GM18520 (cell line): ENCODE data around the gene RAVER1.

Experiments used
- ATAC-seq: cut with Tn5 transposase; IDR thresholded peaks from one replicate; pipeline ENCODE4 v1.9.1; 2021; ENCODE audit not compliant: unreplicated experiment

The RAVER1 gene

GRCh38 chr19:10270616-10271394 lies 62.5 kb downstream of the RAVER1 start, which contains the start of gene ICAM1:
ICAM1 (plus strand) TSS chr19:10271120; CDS start chr19:10271160, 40 bp downstream.
- peak; percentile 35 for ATAC-seq

- peak; percentile 40 for ATAC-seq
Observed at GRCh38 chr19:10270180-10270615, 63.1 kb downstream of the RAVER1 start.

- ATAC-seq = peak; percentile 29
Observed at GRCh38 chr19:10269333-10270179, 63.8 kb downstream of the RAVER1 start.

DNA sequence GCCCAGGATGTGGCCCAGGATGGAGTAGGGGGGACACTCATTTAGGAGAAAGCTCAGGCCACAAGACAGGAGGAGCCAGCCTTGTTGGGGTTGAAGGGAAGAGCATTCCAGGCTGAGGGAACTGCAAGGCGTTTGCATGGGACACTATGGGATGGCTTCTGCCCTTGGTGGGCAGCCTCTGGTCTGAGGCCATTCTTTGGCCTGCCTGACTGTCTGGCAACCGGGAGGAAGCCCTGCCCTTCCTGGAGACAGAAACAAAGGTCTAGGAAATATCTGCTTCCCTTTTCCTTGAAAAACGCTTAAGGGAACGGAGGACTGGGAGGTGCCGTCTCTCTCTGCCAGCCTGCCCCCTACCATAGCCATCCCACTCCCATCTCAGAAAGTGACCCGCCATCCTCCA lies 65.3 kb downstream of the RAVER1 start:
- no peak for ATAC-seq

GRCh38 chr19:10266706-10267105 lies 66.6 kb downstream of the RAVER1 start:
- no peak for ATAC-seq
